IMR-90 (cell line): ENCODE measurements around the gene HOXA5. TPM values are rescaled to one million over a fixed set of nuclear protein-coding genes. Genes with fewer than 3 reads are reported as not detected.

Experiments
- ATAC-seq: fragments of 200-7000 bp; cut with Tn5 transposase; 2 replicates; pipeline ENCODE4 v1.9.1; 2020; ENCODE audit warnings: low read depth, mild to moderate bottlenecking, moderate library complexity
- BruUV-seq: library from RNA; stranded (reverse); fragments of 400-500 nt; replicated peaks from 2 replicates; lab custom pipeline; 2021; lab: Mats Ljungman, UMichigan
- CTCF ChIA-PET: fragments of 300-600 bp; formaldehyde crosslinking; extraction: SDS; loops from one replicate; lab custom pipeline; 2021; ENCODE audit warnings: antibody characterized with exemption; lab: Yijun Ruan, JAX
- POLR2A ChIA-PET: fragments of 300-600 bp; sonication (Branson Sonifier 250); formaldehyde crosslinking; loops from one replicate; lab custom pipeline; 2022; ENCODE audit warnings: antibody characterized with exemption; ENCODE audit not compliant: unreplicated experiment; lab: Charles Lee
- DNase-seq: peaks from one replicate; pipeline ENCODE4 v3.0.0; 2013
- H2AFZ ChIP-seq: replicated peaks from 2 replicates; pipeline ENCODE3; 2013; ENCODE audit warnings: low read length, mild to moderate bottlenecking; ENCODE audit not compliant: poor library complexity
- H2AK5ac ChIP-seq: 2 replicates; pipeline ENCODE4 v1.6.1; 2013; ENCODE audit warnings: low read depth, low read length, inconsistent platforms
- H2AK9ac ChIP-seq: replicated peaks from 2 replicates; pipeline ENCODE3; 2013; ENCODE audit warnings: mild to moderate bottlenecking, low read depth, low read length, moderate library complexity; ENCODE audit not compliant: poor library complexity
- H2BK120ac ChIP-seq: 2 replicates; pipeline ENCODE4 v1.6.1; 2013; ENCODE audit warnings: low read depth, low read length, inconsistent platforms
- H2BK15ac ChIP-seq: 3 replicates; pipeline ENCODE4 v1.6.1; 2013; ENCODE audit warnings: low read depth, low read length, inconsistent platforms
- H2BK20ac ChIP-seq: 2 replicates; pipeline ENCODE4 v1.6.1; 2013; ENCODE audit warnings: low read depth, mild to moderate bottlenecking, inconsistent platforms, low read length, moderate library complexity
- H2BK5ac ChIP-seq: 2 replicates; pipeline ENCODE4 v1.6.1; 2013; ENCODE audit warnings: mild to moderate bottlenecking, low read depth, low read length, inconsistent platforms; ENCODE audit not compliant: poor library complexity, severe bottlenecking
- H3K14ac ChIP-seq: replicated peaks from 2 replicates; pipeline ENCODE4 v1.6.1; 2013; ENCODE audit warnings: low read depth, low read length, inconsistent platforms
- H3K18ac ChIP-seq: 2 replicates; pipeline ENCODE4 v1.6.1; 2013; ENCODE audit warnings: low read depth, low read length, control low read depth
- H3K23ac ChIP-seq: 2 replicates; pipeline ENCODE4 v1.6.1; 2013; ENCODE audit warnings: low read depth, low read length, inconsistent platforms
- H3K27ac ChIP-seq: 2 replicates; pipeline ENCODE4 v1.5.1; 2013; ENCODE audit warnings: mild to moderate bottlenecking, control low read depth, low read length; ENCODE audit not compliant: insufficient read depth
- H3K27me3 ChIP-seq: 2 replicates; pipeline ENCODE4 v1.6.1; 2013; ENCODE audit warnings: low read length; ENCODE audit not compliant: control insufficient read depth, insufficient read depth
- H3K36me3 ChIP-seq: 2 replicates; pipeline ENCODE4 v1.6.1; 2013; ENCODE audit warnings: low read length, mixed read lengths; ENCODE audit not compliant: control insufficient read depth, insufficient read depth
- H3K4ac ChIP-seq: 2 replicates; pipeline ENCODE4 v1.6.1; 2013; ENCODE audit warnings: low read depth, low read length, inconsistent platforms
- H3K4me1 ChIP-seq: 2 replicates; pipeline ENCODE4 v1.6.1; 2013; ENCODE audit warnings: low read length, mixed read lengths; ENCODE audit not compliant: control insufficient read depth, insufficient read depth
- H3K4me2 ChIP-seq: 2 replicates; pipeline ENCODE4 v1.6.1; 2013; ENCODE audit warnings: low read depth, mild to moderate bottlenecking, control low read depth, low read length, moderate library complexity
- H3K4me3 ChIP-seq: 2 replicates; pipeline ENCODE4 v1.5.1; 2013; ENCODE audit warnings: low read depth, mild to moderate bottlenecking, control low read depth, low read length, moderate library complexity; ENCODE audit not compliant: insufficient read depth
- H3K56ac ChIP-seq: 2 replicates; pipeline ENCODE4 v1.6.1; 2013; ENCODE audit warnings: low read length, inconsistent platforms; ENCODE audit not compliant: insufficient read depth; ENCODE audit errors: extremely low read depth
- H3K79me1 ChIP-seq, 2 experiments: 2 replicates each; pipeline ENCODE4 v1.6.1; 2013; ENCODE audit warnings: low read length in 2 of 2, inconsistent platforms in 1 of 2, low read depth in 1 of 2
- H3K9ac ChIP-seq: 2 replicates; pipeline ENCODE4 v1.6.1; 2013; ENCODE audit warnings: low read depth, low read length, control low read depth
- H3K9me1 ChIP-seq: 2 replicates; pipeline ENCODE4 v1.6.1; 2013; ENCODE audit warnings: low read length, inconsistent platforms; ENCODE audit not compliant: insufficient read depth
- H3K9me3 ChIP-seq: 2 replicates; pipeline ENCODE4 v1.6.1; 2013; ENCODE audit warnings: low read length; ENCODE audit not compliant: control insufficient read depth, insufficient read depth
- H4K20me1 ChIP-seq: 2 replicates; pipeline ENCODE4 v1.6.1; 2013; ENCODE audit warnings: low read length, inconsistent platforms; ENCODE audit not compliant: insufficient read depth
- H4K5ac ChIP-seq: 2 replicates; pipeline ENCODE4 v1.6.1; 2013; ENCODE audit warnings: mild to moderate bottlenecking, low read depth, low read length, control low read depth
- H4K8ac ChIP-seq, 2 experiments: 2 replicates each; pipeline ENCODE4 v1.6.1; 2013; ENCODE audit warnings: low read depth in 2 of 2, low read length in 2 of 2, control low read depth in 1 of 2, inconsistent platforms in 1 of 2
- H4K91ac ChIP-seq: 2 replicates; pipeline ENCODE4 v1.6.1; 2013; ENCODE audit warnings: low read depth, low read length, inconsistent platforms; ENCODE audit not compliant: insufficient read depth
- BHLHE40 ChIP-seq: fragments of 150-350 bp; IDR thresholded peaks from 2 replicates; pipeline ENCODE4 v1.6.1; 2016; ENCODE audit warnings: mild to moderate bottlenecking, low read depth, low read length
- CEBPB ChIP-seq: IDR thresholded peaks from 2 replicates; pipeline ENCODE4 v1.6.1; 2012; ENCODE audit warnings: low read depth, low read length, improper control_type of control experiment
- CHD1 ChIP-seq: IDR thresholded peaks from 2 replicates; pipeline ENCODE4 v1.6.1; 2012; ENCODE audit warnings: low read depth, low read length, improper control_type of control experiment
- FOS ChIP-seq: fragments of 150-350 bp; IDR thresholded peaks from 2 replicates; pipeline ENCODE4 v1.6.1; 2016; ENCODE audit warnings: low read depth, low read length
- MAFK ChIP-seq: IDR thresholded peaks from 2 replicates; pipeline ENCODE4 v1.6.1; 2012; ENCODE audit warnings: low read depth, low read length, improper control_type of control experiment
- MAZ ChIP-seq: IDR thresholded peaks from 2 replicates; pipeline ENCODE4 v1.6.1; 2012; ENCODE audit warnings: low read depth, mild to moderate bottlenecking, low read length, improper control_type of control experiment, moderate library complexity, borderline replicate concordance
- MXI1 ChIP-seq: IDR thresholded peaks from 2 replicates; pipeline ENCODE4 v1.6.1; 2012; ENCODE audit warnings: low read depth, mild to moderate bottlenecking, low read length, moderate library complexity, borderline replicate concordance
- NFE2L2 ChIP-seq: fragments of 150-350 bp; IDR thresholded peaks from 2 replicates; pipeline ENCODE4 v1.6.1; 2016; ENCODE audit warnings: low read depth, mild to moderate bottlenecking, low read length
- RAD21 ChIP-seq: IDR thresholded peaks from 2 replicates; pipeline ENCODE4 v1.6.1; 2012; ENCODE audit warnings: low read length, improper control_type of control experiment
- RCOR1 ChIP-seq: IDR thresholded peaks from 2 replicates; pipeline ENCODE4 v1.6.1; 2012; ENCODE audit warnings: mild to moderate bottlenecking, low read length, improper control_type of control experiment; ENCODE audit not compliant: insufficient replicate concordance
- RFX5 ChIP-seq: IDR thresholded peaks from 2 replicates; pipeline ENCODE4 v1.8.0; 2012; ENCODE audit warnings: low read depth, mild to moderate bottlenecking, low read length, moderate library complexity
- SMC3 ChIP-seq: fragments of 150-350 bp; IDR thresholded peaks from 2 replicates; pipeline ENCODE4 v1.6.1; 2016; ENCODE audit warnings: low read depth, mild to moderate bottlenecking, antibody characterized with exemption, low read length, moderate library complexity
- WGBS, 2 experiments: methylation state at CpG; one replicate each; pipeline versions ENCODE4 v1.1.5 to v1.1.7; 2013; ENCODE audit warnings: missing lambda C conversion rate in 2 of 2; ENCODE audit not compliant: insufficient read length in 1 of 2; ENCODE audit errors: extremely low coverage in 2 of 2; 5-methylcytosine and 5-hydroxymethylcytosine counted together
- dilution Hi-C: fragments of 300-500 bp; cut with HindIII; formaldehyde crosslinking; loops from one replicate; pipeline ENCODE4 v1.14.3; 2018; ENCODE audit warnings: low sequenced_read_pairs; ENCODE audit not compliant: unreplicated experiment
- in situ Hi-C: fragments of 300-500 bp; cut with MboI; formaldehyde crosslinking; loops from 3 replicates; pipeline ENCODE4 v1.14.3; 2019; ENCODE audit warnings: low sequenced_read_pairs, inconsistent platforms, mixed read lengths
- intact Hi-C: fragments of 100-400 bp; cut with micrococcal nuclease; formaldehyde crosslinking; loops from 2 replicates; pipeline ENCODE4 v1.10.0; 2022
- polyA plus RNA-seq, 3 experiments: library from polyadenylated mRNA; depleted of rRNA; stranded (reverse); fragments of >200 nt; gene quantifications; 2 replicates each; pipeline ENCODE4 v1.2.3, GENCODE V29; 2012; ENCODE audit warnings: low replicate concordance in 1 of 3
- total RNA-seq: library from RNA; depleted of rRNA; stranded (reverse); fragments of >200 nt; gene quantifications from 2 replicates; pipeline ENCODE4 v1.2.3, GENCODE V29; 2012
- TF ChIP-seq, protein P1 (sequence below): fragments of 150-350 bp; IDR thresholded peaks from 2 replicates; pipeline ENCODE4 v1.6.1; 2017; ENCODE audit warnings: mild to moderate bottlenecking, antibody characterized with exemption, low read length, low read depth
- TF ChIP-seq, protein P2 (sequence below): conservative IDR thresholded peaks from 2 replicates; pipeline ENCODE4 v1.5.1; 2012; ENCODE audit warnings: mild to moderate bottlenecking, low read depth, low read length, improper control_type of control experiment
- TF ChIP-seq, protein P3 (sequence below): fragments of 150-350 bp; IDR thresholded peaks from 2 replicates; pipeline ENCODE4 v1.6.1; 2016; ENCODE audit warnings: low read depth, mild to moderate bottlenecking, low read length, moderate library complexity, borderline replicate concordance

HOXA5 gene
- total and polyA plus RNA-seq, 2 of the 4 experiments (the other 2 are of a cell fraction), result 19.9 to 29.4 TPM

DNA sequence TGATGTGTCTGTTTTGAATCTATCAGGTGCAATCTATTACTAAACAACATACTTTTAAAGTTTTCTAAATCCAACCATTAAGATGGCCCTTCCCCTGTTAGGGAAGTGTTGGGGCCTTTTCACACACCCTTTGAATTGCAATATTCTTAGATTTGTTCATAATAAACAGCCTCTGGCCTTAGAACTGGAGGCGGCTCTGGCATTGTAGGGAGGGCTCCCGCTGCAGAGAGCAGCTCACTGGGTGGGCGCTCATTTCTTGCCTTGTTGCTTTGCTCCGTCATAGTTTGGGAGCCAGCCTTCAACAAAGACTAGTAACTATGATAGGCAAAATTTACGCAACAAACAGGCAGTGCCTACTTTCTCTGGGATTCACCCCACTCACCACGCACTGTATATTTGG is 34.9 kb upstream of the HOXA5 start:
- dilution Hi-C loops, result no loop called here
- Histone ChIP-seq H2BK20ac (no peak overlapping the region), H2BK15ac (no peak overlapping the region), H3K4me1 (no peaks in the 10 kb centered on the region; the same call in 1 of the 2 replicates), H3K4ac (no peak overlapping the region), H2BK120ac (no peak overlapping the region), H3K23ac (no peak overlapping the region), H4K8ac (no peak overlapping the region), H3K56ac (no peak overlapping the region), H2AFZ (no peak overlapping the region), H4K91ac (no peak overlapping the region), H3K14ac (no peak overlapping the region), H2AK9ac (no peak overlapping the region), H3K18ac (no peak overlapping the region), H2BK5ac (no peak overlapping the region), H3K4me2 (no peak overlapping the region), H3K9ac (no peak overlapping the region), H3K27ac (no peak overlapping the region), H3K27me3 (peaks cover 88% of the 10 kb centered on the region), H4K5ac (no peak overlapping the region), H3K79me1 (no peaks in the 10 kb centered on the region), H3K4me3 (no peak overlapping the region), H3K36me3 (no peaks in the 10 kb centered on the region), H2AK5ac (no peak overlapping the region), H3K9me3 (peaks cover 4% of the 10 kb centered on the region; the same call in 1 of the 2 replicates), H4K20me1 (0 out of 2 replicates have a peak, but pooled peaks cover 7% of the 10 kb centered on the region), H3K9me1 (no peaks in the 10 kb centered on the region)
- TF ChIP-seq, protein P1, sequence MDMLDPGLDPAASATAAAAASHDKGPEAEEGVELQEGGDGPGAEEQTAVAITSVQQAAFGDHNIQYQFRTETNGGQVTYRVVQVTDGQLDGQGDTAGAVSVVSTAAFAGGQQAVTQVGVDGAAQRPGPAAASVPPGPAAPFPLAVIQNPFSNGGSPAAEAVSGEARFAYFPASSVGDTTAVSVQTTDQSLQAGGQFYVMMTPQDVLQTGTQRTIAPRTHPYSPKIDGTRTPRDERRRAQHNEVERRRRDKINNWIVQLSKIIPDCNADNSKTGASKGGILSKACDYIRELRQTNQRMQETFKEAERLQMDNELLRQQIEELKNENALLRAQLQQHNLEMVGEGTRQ, result no peak
- TF ChIP-seq, protein P2, sequence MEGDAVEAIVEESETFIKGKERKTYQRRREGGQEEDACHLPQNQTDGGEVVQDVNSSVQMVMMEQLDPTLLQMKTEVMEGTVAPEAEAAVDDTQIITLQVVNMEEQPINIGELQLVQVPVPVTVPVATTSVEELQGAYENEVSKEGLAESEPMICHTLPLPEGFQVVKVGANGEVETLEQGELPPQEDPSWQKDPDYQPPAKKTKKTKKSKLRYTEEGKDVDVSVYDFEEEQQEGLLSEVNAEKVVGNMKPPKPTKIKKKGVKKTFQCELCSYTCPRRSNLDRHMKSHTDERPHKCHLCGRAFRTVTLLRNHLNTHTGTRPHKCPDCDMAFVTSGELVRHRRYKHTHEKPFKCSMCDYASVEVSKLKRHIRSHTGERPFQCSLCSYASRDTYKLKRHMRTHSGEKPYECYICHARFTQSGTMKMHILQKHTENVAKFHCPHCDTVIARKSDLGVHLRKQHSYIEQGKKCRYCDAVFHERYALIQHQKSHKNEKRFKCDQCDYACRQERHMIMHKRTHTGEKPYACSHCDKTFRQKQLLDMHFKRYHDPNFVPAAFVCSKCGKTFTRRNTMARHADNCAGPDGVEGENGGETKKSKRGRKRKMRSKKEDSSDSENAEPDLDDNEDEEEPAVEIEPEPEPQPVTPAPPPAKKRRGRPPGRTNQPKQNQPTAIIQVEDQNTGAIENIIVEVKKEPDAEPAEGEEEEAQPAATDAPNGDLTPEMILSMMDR, result no peak
- no peak for TF ChIP-seq MAZ
- TF ChIP-seq RCOR1, result no peak
- no peak for TF ChIP-seq CHD1
- TF ChIP-seq MXI1, result no peak
- TF ChIP-seq FOS, result no peak
- TF ChIP-seq, protein P3, sequence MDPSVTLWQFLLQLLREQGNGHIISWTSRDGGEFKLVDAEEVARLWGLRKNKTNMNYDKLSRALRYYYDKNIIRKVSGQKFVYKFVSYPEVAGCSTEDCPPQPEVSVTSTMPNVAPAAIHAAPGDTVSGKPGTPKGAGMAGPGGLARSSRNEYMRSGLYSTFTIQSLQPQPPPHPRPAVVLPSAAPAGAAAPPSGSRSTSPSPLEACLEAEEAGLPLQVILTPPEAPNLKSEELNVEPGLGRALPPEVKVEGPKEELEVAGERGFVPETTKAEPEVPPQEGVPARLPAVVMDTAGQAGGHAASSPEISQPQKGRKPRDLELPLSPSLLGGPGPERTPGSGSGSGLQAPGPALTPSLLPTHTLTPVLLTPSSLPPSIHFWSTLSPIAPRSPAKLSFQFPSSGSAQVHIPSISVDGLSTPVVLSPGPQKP, result no peak
- TF ChIP-seq NFE2L2, result no peak
- no peak for TF ChIP-seq SMC3
- TF ChIP-seq BHLHE40, result no peak
- no peak for TF ChIP-seq MAFK
- TF ChIP-seq CEBPB, result no peak
- no peak for TF ChIP-seq RFX5
- TF ChIP-seq RAD21, result no peak
- 68% methylated on average over 2 of the region's 6 CpGs; no CpG with 5 or more reads in 1 of the 2 experiments for WGBS, 2 experiments
- ATAC-seq, result no peak
- POLR2A ChIA-PET, result no interaction called here
- intact Hi-C loops, result no loop called here
- DNase-seq, result no peak
- in situ Hi-C loops, result no loop called here
- CTCF ChIA-PET, result interaction anchor here (0.5 to 1.3 kb wide), 4 partner anchors 10 to 809 kb away, joined by 3 to 8 read pairs (median 4); no protein-coding TSS in a partner anchor
- BruUV-seq, result no TSS peak
